ENCODE measurements around the gene CDH26.

GRCh38 chr20:59993736-59994430 is 35.7 kb downstream of the CDH26 start:
- TF ChIP-seq, protein P1, sequence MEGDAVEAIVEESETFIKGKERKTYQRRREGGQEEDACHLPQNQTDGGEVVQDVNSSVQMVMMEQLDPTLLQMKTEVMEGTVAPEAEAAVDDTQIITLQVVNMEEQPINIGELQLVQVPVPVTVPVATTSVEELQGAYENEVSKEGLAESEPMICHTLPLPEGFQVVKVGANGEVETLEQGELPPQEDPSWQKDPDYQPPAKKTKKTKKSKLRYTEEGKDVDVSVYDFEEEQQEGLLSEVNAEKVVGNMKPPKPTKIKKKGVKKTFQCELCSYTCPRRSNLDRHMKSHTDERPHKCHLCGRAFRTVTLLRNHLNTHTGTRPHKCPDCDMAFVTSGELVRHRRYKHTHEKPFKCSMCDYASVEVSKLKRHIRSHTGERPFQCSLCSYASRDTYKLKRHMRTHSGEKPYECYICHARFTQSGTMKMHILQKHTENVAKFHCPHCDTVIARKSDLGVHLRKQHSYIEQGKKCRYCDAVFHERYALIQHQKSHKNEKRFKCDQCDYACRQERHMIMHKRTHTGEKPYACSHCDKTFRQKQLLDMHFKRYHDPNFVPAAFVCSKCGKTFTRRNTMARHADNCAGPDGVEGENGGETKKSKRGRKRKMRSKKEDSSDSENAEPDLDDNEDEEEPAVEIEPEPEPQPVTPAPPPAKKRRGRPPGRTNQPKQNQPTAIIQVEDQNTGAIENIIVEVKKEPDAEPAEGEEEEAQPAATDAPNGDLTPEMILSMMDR (IDR thresholded peaks at IDR 0.05) = no peak
- TF ChIP-seq ZFX (IDR thresholded peaks at IDR 0.05; ENCODE audit: borderline replicate concordance) = no peak

All from 22Rv1 (cell line).